Measurements from ENCODE around the gene BIN2. TPM values are rescaled to one million over a fixed set of nuclear protein-coding genes. Genes with fewer than 3 reads are reported as not detected.
A peak's percentile ranks its signal among the peaks of the same experiment; 100 is the strongest.

BIN2 gene
- total and polyA plus RNA-seq, 10 of the 15 experiments (the other 5 are each of a cell fraction or from before 2014, with no cell fraction given) = 8.6 to 42.9 (median 32.1) TPM

GRCh38 chr12:51326698-51327439 lies 2.9 kb upstream of the BIN2 start (continued):
- TF ChIP-seq, protein P1, sequence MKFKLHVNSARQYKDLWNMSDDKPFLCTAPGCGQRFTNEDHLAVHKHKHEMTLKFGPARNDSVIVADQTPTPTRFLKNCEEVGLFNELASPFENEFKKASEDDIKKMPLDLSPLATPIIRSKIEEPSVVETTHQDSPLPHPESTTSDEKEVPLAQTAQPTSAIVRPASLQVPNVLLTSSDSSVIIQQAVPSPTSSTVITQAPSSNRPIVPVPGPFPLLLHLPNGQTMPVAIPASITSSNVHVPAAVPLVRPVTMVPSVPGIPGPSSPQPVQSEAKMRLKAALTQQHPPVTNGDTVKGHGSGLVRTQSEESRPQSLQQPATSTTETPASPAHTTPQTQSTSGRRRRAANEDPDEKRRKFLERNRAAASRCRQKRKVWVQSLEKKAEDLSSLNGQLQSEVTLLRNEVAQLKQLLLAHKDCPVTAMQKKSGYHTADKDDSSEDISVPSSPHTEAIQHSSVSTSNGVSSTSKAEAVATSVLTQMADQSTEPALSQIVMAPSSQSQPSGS (IDR thresholded peaks at IDR 0.05; ENCODE audit: low read length) = no peak
- TF ChIP-seq NR2C2 (IDR thresholded peaks at IDR 0.05; ENCODE audit: borderline replicate concordance, control insufficient read depth, insufficient read length, low read depth) (no peak), NFIC (IDR thresholded peaks at IDR 0.05; ENCODE audit: low read depth, low read length) (peak; percentile 47), POLR2A (IDR thresholded peaks at IDR 0.05; ENCODE audit: low read depth, low read length) (no peak), IKZF2 (IDR thresholded peaks at IDR 0.05) (peak; percentile 68 to 70), FOXM1 (IDR thresholded peaks at IDR 0.05; ENCODE audit: low read depth, low read length) (no peak), NFYA (IDR thresholded peaks at IDR 0.05; ENCODE audit: borderline replicate concordance, low read depth, low read length) (no peak), RFX5 (IDR thresholded peaks at IDR 0.05; ENCODE audit: low read depth, low read length) (no peak), LARP7 (IDR thresholded peaks at IDR 0.05) (no peak), WRNIP1 (IDR thresholded peaks at IDR 0.05; ENCODE audit: borderline replicate concordance, low read depth, low read length) (no peak), BHLHE40 (IDR thresholded peaks at IDR 0.05; ENCODE audit: borderline replicate concordance in 1 of 2, low read depth in 2 of 2, low read length in 1 of 2) (no peak), SP1 (IDR thresholded peaks at IDR 0.05; ENCODE audit: low read depth, low read length) (peak; percentile 32), EP300 (IDR thresholded peaks at IDR 0.05; ENCODE audit: borderline replicate concordance in 1 of 2, control insufficient read depth in 1 of 2, low read depth in 2 of 2, low read length in 2 of 2) (0 out of 4 replicates have a peak, but pooled peaks of 1 of the 2 experiments have one; percentile 12), CHD1 (IDR thresholded peaks at IDR 0.05; ENCODE audit: low read depth, low read length) (no peak), KDM1A (IDR thresholded peaks at IDR 0.05; ENCODE audit: borderline replicate concordance) (no peak), SREBF2 (IDR thresholded peaks at IDR 0.05; ENCODE audit: low read length) (no peak), ZZZ3 (IDR thresholded peaks at IDR 0.05; ENCODE audit: control insufficient read depth, insufficient read length, low read depth) (no peak), YBX1 (IDR thresholded peaks at IDR 0.05) (no peak), SMAD1 (IDR thresholded peaks at IDR 0.05; ENCODE audit: low read depth, partially characterized antibody) (no peak), NBN (IDR thresholded peaks at IDR 0.05) (peak; percentile 45; the same call in 1 of the 2 replicates), ESRRA (IDR thresholded peaks at IDR 0.05; ENCODE audit: low read length) (no peak), CTCF (IDR thresholded peaks at IDR 0.05 in 2 of 3, conservative IDR thresholded peaks at IDR 0.05 in 1 of 3; ENCODE audit: control insufficient read depth in 2 of 3, extremely low read depth in 1 of 3, insufficient read depth in 1 of 3, low read depth in 3 of 3, low read length in 3 of 3) (no peak), ZNF24 (IDR thresholded peaks at IDR 0.05) (no peak)
- TF ChIP-seq, protein P2, sequence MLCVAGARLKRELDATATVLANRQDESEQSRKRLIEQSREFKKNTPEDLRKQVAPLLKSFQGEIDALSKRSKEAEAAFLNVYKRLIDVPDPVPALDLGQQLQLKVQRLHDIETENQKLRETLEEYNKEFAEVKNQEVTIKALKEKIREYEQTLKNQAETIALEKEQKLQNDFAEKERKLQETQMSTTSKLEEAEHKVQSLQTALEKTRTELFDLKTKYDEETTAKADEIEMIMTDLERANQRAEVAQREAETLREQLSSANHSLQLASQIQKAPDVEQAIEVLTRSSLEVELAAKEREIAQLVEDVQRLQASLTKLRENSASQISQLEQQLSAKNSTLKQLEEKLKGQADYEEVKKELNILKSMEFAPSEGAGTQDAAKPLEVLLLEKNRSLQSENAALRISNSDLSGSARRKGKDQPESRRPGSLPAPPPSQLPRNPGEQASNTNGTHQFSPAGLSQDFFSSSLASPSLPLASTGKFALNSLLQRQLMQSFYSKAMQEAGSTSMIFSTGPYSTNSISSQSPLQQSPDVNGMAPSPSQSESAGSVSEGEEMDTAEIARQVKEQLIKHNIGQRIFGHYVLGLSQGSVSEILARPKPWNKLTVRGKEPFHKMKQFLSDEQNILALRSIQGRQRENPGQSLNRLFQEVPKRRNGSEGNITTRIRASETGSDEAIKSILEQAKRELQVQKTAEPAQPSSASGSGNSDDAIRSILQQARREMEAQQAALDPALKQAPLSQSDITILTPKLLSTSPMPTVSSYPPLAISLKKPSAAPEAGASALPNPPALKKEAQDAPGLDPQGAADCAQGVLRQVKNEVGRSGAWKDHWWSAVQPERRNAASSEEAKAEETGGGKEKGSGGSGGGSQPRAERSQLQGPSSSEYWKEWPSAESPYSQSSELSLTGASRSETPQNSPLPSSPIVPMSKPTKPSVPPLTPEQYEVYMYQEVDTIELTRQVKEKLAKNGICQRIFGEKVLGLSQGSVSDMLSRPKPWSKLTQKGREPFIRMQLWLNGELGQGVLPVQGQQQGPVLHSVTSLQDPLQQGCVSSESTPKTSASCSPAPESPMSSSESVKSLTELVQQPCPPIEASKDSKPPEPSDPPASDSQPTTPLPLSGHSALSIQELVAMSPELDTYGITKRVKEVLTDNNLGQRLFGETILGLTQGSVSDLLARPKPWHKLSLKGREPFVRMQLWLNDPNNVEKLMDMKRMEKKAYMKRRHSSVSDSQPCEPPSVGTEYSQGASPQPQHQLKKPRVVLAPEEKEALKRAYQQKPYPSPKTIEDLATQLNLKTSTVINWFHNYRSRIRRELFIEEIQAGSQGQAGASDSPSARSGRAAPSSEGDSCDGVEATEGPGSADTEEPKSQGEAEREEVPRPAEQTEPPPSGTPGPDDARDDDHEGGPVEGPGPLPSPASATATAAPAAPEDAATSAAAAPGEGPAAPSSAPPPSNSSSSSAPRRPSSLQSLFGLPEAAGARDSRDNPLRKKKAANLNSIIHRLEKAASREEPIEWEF (IDR thresholded peaks at IDR 0.05; ENCODE audit: insufficient replicate concordance, low read depth, low read length) = no peak
